T-helper 2 cell (primary cell): ENCODE measurements around the gene CACNA1F.

Source experiments
- DNase-seq, 5 experiments: peaks; one replicate each; pipeline versions ENCODE4 v3.0.0 to v3.0.0-alpha.2; 2012 to 2022
- total RNA-seq, 2 donors: gene quantifications; one replicate each; lab custom pipeline; 2026; lab: John Stamatoyannopoulos, UW

CACNA1F gene
- 1.9 to 2.5 reads per million in 2 donors for total RNA-seq

DNA sequence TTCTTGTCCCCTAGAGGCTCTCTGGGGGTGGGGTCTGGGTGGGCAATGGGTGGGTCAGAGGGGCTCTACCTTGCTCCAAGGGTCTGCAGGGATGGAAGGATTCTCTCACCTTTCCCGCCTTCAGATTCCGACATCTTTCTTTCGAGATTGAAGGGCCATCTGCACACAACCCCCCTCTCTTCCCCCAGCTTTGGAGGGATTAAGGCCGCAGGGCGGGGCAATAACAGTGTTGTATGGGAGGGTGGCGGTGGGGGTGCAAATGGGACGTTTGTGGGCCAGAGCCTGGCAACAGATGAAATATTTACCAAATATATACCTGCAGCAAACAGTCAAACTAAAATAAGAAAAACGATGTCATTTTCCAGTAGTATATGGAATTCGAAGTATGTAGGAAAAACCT, at the start of gene CACNA1F:
Gene CACNA1F, minus strand, starts transcription at position 165 of the 400 bp plus-strand sequence. Its CDS starts 31 bp downstream, at position 134.
- DNase-seq = no peak

DNA sequence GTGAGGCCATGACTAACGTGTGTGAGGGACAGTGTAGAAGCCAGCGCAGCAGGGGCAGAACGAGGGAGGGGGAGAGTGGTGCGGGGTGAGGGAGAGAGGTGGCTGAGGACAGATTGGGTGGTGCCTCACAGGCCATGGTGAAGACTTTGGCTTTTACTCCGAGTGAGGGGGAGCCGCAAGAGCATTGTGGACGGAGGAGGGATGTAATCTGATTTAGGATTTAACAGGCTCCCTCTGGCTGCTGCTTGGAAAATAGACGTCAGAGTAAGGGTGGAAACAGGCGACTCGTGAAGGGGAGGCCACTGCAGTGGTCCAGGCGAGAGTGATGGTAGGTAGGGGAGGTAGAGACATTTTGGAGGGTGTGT, 49.5 kb upstream of the CACNA1F start:
- DNase-seq = no peak

DNA sequence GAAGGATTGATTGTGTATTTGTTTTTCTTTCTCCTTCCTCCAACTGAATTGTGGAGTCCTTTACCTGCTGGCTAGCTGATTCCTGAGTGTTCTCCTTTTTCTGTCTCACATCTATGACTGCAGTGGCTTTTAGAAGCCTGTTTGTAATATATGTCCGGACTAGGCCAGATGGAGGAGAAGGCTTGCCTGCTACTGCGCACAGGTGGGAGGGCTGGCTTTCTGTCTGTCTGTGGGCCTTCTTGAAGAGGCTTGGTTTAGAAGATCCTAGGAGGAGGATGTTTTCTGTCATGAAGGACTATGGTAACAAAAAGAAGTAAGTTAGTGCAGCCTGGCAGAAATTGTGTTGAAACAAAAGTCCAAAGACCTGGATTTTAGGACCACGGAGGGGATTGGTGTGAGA, 44.9 kb upstream of the CACNA1F start:
- DNase-seq = no peak

DNA sequence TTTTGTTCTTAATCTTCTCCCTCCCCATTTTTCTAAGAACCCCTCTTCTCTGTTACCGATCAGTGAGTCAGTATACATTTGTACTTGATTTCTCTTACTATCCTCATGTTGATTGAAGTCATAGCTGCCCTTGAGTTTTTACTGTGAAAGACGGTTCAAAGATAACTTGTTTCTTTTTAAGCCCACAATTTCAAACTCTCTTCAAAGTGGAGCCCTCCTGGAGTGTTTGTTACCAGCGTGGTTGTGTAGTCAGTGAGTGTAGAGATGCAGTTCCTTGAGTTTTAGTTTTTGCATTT, 44.3 kb upstream of the CACNA1F start:
- peak in 1 of 5 experiments; percentile 38 for DNase-seq

DNA sequence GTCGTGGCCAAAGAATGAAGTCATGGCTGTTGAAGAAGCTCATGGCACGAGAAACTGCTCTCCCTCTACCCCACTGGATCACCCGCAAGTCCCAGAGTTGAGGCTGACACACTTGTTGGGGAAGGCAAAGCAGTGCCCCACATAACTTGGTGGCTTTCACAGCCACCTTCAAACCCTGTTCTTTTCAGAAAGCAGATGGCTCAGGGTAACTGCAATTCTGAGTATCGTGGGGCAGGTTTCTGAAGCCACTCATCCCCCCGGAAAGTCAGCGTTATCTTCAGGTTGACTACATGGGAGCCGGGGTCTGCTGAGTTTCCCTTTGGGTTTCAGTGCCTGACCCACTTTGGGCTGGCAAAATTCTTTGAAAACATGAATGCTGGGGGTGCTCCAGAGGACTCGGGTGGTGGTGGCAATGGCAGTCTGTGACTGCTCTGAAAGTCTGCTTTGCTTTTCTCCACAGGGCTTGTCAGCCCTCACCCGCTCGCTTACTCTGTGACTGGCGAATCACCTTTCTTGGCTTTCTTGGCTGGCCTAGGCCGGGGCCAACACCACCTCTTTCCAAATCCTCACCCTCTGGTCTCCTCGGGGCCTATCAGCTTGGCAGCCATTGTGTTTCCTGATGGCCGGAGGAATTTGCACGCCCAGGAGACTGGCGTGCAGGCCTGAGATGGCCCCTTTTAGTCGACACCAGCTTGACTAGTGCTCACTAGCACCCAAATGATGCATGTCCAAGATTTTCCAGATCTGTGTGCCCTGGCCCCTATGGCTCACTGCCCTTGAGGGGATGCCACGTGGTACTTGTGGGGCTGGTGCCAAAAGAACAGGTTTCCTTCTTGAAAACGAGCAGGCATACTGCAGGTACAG, 43.8 kb upstream of the CACNA1F start:
- DNase-seq = peak in 1 of 5 experiments; percentile 46

DNA sequence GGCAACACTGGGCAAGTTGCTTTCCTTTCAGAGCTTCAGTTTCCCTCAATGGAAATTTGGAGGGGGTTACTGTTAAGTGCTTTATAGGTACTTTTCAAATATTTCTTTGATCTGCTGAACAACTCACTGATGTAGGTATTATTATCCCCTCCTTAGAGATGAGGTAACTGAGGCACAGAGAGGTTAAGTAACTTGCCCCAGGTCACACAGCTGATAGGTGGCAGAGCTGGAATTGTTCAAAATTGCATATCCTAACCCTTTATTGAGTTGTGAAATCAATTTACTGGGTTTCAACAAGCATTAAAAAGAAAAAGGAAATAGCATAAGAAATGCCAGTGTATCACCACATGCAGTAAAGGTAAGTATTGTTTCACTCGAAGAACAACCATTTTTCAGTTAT, 43.1 kb upstream of the CACNA1F start:
- DNase-seq = no peak

DNA sequence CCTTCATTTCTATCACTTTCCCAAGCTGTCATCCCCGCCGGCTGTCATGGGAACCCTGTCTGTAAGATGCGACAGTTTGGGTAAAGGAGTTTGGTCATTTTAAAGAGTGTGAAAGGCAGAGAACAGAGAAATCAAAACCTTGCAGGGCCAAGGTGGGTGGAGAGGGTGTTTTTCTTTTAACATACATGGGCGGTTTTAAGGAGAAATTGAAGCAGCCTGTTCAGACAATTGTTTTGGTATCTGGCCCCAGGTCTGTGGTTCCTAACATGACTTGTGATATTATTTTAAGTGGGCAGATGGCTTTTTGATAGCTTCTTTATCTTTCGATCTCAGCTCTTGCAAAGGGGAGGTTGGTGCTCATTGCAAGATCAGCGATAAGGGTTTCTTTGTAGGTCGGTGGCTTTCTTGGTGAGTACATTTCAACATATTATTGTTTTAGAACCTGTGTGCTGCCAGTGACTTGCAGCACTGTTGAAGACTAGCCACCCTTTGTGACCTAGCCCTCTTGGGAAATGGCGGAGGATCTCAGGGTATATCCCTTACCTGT, 40.1 kb upstream of the CACNA1F start:
- DNase-seq = peak in 3 of 5 experiments; percentile 21 to 97 (median 73)

DNA sequence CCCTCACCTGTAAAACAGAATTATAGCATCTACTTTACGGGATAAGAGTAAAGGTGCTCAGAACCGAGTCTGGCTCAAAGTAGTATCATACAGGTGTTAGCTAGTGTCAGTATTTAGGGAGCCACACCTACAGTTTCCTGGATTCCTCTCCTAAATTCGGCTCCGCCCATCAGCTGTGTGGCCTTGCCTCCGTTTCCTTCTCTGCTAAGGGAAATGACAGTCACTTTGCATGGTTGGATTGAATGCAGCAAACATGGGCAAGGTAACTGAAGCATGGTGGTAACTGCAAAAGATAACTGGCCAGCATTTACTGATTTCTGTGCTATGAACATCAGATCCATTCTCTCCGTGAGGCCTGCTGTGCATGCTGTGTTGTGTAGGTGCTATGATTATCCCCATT, 39.3 kb upstream of the CACNA1F start:
- peak in 1 of 5 experiments; percentile 74 for DNase-seq

DNA sequence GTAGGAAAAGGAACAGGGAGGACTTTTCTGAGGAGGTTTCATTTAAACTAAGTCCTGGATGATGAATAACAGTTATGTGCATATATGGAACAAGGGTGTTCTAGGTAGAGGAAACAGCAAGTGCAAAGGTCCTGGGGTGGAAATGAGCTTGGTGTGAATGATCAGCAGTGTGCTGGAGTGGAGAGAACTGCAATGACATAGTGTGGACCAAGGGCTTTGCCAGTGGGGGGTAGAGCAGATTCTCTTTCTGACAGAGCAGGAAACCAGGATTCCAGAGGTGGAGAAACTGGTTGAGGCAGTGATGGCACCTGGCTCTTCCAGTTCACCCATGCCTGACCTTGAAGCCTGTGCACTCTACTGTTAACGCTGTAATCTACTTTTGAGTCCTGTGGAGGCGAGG, 38.2 kb upstream of the CACNA1F start:
- DNase-seq = peak in 1 of 5 experiments; percentile 33

DNA sequence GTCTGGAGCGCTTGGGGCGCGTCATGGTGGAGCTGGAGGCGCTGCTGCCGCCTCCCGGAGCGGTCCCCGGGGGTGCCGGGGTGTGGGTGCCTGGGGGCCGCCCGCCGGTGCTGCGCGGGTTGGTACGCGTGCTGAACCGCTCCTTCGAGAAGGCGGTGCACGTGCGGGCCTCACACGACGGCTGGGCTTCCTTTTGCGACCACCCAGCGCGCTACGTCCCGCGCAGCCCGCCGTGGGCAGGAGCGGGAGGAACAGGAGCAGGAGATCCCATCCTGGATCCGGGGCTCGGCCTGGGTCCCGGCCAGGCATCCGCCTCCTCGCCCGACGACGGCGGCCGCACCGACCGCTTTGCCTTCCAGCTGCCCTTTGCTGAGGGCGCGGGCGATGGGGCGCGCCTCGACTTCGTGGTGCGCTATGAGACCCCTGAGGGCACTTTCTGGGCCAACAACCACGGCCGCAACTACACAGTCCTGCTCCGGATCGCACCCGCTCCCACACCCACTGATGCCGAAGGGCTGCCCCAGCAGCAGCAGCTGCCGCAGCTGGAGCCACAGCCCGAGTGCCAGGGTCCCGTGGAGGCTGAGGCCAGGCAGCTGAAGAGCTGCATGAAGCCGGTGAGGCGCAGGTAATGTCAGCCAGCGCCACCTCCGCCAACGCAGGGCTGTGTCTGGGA, 37.2 kb upstream of the CACNA1F start:
- DNase-seq = no peak

DNA sequence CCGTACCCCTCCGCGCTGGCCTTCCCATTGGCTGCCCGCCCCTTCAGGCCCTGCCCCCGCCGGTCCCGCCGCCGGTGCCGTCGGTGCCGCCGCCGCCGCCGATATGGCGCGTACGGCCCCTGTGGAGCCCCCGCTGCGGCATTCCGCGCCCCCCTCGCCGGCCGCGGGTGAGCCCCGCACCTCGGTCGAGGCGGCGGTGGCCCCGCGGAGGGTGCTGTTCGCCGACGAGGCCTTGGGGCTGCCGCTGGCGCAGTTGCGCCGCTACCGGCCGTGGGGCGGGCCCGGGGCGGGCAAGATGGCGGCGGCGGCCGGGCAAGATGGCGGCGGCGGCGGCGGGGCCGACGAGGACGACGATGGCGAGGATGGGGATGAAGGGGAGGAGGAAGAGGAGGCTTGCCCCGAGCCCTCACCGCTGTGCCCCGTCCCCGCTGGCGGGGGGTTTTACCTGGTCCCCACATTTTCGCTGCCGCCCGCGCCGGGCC, 36.7 kb upstream of the CACNA1F start, which contains the start of gene PPP1R3F:
Gene PPP1R3F, plus strand, starts transcription at position 27 of the 482 bp plus-strand sequence. Its CDS starts 77 bp downstream, at position 104.
- peak in 1 of 5 experiments; percentile 3 for DNase-seq

DNA sequence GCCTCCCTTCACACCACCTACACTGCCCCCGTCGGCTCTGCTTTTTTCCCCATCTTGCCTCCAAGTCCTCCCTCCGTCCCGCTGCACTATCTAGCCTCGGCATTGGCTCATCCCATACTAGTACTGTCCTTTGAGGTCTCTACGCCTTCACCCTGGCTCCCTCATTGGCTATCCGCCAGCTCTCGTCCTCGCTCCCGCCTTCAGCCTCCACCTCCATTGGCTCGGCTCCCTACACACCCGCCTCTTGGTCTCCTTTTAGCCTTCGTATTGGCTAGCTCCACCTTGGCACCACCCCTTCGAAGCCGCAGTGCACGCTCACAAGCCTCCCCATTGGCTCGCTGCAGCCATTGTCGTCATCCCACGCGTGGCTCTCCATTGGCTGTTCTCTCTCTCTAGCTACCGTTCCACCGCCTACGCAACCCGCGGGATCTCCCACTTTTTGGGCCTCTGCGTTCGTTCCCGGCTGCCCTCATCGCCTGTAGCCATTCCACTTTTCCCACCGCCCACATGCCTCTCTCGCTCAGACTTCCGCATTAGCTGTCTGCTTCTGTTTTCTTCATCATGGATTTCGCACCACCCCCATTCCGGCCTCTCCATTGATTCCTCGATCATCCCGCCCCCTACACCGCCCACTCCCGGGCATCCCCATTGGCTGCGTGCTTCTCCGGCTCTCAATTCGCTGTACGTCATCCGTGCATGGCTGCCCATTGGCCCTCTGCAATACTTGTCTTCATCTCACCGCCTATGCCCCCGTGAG, 36.0 kb upstream of the CACNA1F start:
- peak; percentile 76 to 99 (median 94) for DNase-seq

DNA sequence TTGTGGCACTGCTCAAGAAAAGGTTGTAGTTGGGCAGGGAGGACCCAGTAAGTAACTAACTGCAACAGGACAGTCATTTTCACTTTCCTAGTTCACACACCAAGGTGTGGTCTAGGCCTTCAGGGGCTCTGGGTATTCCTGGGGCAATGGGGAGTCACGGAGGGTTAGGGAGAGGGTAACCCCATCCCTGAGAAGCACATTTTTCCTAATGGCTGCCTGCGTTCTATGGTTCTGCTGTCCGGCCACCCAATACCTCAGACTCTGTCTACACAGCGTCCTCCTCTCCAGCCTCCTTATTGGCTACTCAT, 35.5 kb upstream of the CACNA1F start:
- no peak for DNase-seq

DNA sequence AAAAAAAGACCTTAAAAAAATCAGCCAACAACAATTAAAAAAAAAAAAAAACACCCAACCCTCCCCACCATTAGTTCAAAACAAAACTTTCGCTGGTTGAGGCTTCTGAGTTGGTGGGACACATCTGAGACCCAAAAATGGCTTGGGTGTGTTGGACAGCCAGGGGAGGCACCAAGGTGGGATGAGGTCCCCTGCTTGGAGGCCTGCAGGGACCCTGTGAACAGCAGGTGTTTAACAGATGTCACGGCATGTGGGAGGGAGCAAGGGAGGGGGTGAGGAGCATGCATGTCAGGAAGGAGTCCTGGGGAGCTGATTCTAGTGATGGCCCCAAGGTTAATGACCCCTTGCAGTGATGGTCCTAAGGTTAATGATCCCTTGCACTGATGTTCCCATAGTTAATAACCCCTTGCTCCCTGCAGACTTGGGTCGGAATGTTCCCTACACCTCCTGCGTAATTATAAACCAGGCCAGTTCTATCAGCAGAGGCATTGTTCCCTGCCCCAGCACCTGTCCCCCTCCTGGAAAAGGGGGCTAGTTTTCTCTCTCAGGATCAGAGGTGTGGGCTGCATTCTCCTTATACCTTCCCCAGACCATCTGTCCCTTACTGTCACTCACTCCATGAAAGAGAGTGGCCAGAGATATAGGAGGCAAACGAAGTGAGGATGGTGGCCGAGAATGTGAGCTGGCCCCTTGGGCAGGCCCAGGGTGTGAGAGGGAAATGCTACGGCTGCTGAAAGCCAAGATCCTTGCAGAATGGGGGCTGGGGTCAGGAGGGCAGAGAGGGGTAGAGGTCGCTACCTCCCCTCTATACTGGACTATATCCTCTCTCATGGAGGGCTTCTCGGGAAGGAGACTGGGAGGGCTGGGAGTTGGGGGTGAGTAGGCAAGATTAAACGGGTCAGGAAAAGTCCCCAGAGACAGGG, 33.6 kb upstream of the CACNA1F start:
- no peak for DNase-seq

DNA sequence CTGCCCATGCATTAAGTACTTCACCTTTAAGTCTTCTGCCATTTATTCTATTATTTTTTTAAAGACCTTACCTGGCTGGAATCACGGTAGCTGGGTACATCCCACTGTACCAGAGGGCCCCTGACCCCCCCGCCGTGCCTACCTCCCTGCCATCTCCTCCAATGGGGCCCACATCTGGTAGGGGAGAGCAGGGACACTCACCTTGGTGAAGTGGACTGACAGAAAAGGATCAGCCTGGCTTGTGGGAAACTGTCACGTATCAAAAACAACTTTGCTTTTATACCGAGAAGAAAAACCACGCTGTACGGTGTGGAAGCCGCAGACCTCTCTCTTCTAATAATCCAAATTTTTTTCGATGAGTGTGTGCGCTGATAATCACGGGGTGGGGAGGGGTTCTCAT, 31.3 kb upstream of the CACNA1F start, which contains the start of gene FOXP3:
Gene FOXP3, minus strand, starts transcription at position 251 of the 400 bp plus-strand sequence. CDS start 6,205 bp downstream, outside the sequence.
- DNase-seq = no peak

DNA sequence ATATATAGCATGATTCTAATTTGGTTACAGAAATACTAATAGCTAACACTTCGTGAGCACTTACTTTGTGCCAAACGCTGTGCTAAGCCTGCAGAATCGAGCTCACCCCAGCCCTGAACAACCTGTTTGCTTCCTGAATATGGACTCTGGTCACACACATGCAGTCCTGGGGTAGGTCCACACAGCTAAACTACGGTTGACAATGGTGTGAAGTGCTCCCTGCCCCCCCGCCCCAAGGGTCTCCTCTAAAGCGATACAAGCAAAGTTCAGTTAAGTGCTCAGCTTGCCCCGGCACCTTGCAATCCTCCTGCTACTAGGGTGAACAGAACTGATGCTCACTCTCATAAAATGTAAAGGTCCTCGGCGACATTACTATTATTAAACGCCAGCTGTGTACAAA, 30.5 kb upstream of the CACNA1F start:
- no peak for DNase-seq

DNA sequence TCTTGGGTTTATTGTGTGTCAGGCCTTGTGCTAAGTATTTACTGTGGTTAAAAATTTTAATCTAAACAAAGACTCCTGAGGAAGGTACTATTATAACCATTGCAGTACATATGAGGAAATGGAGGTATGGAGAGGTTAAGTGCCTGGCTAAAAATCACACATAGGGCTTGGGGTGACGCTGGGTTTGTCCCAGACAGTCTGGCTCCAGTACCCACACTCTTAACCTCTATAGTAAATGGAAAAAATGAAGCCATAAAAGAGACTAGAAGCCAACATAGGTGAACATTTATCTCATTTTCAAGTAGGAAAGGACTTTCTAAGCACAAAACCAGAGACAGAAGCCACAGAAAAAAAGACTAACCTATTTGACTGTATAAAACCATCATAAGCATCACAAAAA, 29.5 kb upstream of the CACNA1F start:
- DNase-seq = no peak

DNA sequence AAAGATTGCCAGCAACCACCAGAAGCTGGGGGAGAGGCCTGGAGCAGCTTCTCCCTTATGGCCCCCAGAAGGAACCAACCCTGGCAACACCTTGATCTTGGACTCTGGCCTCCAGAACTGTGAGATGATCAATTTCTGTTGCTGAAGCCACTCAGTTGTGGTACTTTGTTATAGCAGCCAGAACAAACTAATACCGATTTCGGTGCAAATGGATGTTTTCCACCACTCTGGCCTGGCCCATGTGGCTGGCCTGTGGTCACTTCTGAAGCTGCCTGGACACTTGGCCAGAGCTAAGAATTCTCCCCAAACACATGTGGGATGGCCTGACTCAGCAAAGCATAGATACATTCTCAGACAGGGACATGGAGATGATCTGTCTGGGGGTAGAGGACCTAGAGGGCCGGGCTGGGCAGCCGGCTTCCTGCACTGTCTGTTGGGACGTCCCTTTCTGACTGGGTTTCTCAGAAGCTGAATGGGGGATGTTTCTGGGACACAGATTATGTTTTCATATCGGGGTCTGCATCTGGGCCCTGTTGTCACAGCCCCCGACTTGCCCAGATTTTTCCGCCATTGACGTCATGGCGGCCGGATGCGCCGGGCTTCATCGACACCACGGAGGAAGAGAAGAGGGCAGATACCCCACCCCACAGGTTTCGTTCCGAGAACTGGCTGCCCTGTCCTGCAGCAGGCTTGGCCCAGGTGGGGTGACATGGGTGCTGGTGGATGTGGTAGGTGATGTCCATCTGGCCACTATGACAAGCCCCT, 27.3 kb upstream of the CACNA1F start:
- no peak for DNase-seq

DNA sequence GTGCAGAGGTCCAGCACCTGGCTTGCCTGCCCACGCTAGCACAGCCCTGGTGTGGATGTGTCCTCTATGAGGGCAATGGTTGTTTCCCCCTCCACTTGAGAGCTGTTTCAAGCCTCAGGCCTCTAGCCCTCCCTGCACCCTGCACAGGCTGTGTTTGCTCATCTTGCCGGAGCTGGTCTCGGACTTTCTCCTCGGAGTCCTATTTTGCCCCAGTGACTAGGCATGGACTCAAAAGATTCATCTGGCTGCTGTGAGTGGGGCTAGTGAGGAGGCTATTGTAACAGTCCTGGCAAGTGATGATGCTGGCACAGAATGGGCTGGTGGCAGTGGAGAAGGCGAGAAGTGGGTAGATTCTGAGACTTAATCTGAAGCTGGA, 25.6 kb upstream of the CACNA1F start:
- DNase-seq = no peak

DNA sequence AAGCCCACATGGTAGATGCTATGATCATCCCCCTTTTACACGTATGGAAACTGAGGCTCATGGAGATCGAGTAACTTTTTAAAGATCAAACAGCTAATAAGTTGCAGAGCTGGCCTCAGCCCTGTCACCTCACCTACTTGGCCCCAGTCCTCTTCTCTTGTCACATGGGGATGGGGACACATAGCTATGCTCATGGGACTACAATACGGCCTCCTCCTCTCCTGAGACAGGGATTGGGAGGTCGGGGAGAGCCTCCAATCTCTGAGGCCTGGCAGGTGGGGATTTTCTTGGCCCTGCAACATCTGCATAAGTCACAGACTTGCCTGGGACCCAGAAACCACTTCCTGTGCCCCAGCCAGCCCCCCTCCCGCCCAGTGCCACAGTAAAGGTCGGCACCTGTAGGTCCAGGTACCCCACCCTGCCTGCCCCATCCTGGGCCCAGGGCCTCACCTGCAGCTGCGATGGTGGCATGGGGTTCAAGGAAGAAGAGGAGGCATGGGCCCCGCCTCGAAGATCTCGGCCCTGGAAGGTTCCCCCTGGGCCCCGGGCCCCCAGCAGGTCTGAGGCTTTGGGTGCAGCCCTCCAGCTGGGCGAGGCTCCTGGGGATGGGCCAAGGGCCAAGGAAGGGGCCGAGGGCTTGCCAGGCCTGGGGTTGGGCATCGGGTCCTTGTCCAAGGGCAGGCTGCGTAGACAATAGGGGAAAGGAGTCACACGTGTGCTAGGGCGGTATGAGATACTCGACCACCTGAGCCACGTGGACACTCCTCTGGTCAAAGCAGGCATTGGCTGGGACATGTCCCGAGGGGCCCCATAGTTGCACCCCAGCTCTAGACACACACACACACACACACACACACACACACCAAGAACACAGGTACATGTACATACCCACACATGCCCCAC, 25.0 kb upstream of the CACNA1F start:
- DNase-seq = peak in 1 of 5 experiments; percentile 46
